Stimulated activated CD4-positive, alpha-beta T cell treated with anti-CD3 and anti-CD28 coated beads, Interleukin-2, amount 100 ng/mL, for 4 hours (primary cell): ENCODE measurements around the gene ABI3BP.
"Not testable (repeated sequence)": the region's sequence is repeated elsewhere in the genome, so short reads cannot be mapped to it uniquely, and the experiment has no call there.

ENCODE experiments used
- DNase-seq: peaks from one replicate; pipeline ENCODE4 v3.0.0-alpha.2; 2020; ENCODE audit warnings: low read depth

Gene ABI3BP

GRCh38 chr3:100946096-100946495 lies 47.1 kb downstream of the ABI3BP start:
- not testable (repeated sequence) for DNase-seq

GRCh38 chr3:100941451-100941850 lies 51.8 kb downstream of the ABI3BP start:
- DNase-seq: no peak

- DNase-seq: no peak
Observed at GRCh38 chr3:100941041-100941440, 52.2 kb downstream of the ABI3BP start.

- DNase-seq: no peak
Observed at GRCh38 chr3:100936931-100937330, 56.3 kb downstream of the ABI3BP start.

GRCh38 chr3:100932491-100932890 lies 60.7 kb downstream of the ABI3BP start:
- no peak for DNase-seq

- no peak for DNase-seq
Observed at GRCh38 chr3:100928638-100929428, 64.4 kb downstream of the ABI3BP start.

- DNase-seq: no peak
Observed at GRCh38 chr3:100927775-100928174, 65.4 kb downstream of the ABI3BP start.

GRCh38 chr3:100915706-100916495 lies 77.3 kb downstream of the ABI3BP start:
- DNase-seq: no peak

GRCh38 chr3:100913870-100914648 lies 79.2 kb downstream of the ABI3BP start:
- DNase-seq: no peak

- no peak for DNase-seq
Observed at GRCh38 chr3:100912976-100913545, 80.2 kb downstream of the ABI3BP start.

- DNase-seq: no peak
Observed at GRCh38 chr3:100912571-100912970, 80.7 kb downstream of the ABI3BP start.

- no peak for DNase-seq
Observed at GRCh38 chr3:100911956-100912355, 81.3 kb downstream of the ABI3BP start.

- no peak for DNase-seq
Observed at GRCh38 chr3:100910986-100911385, 82.2 kb downstream of the ABI3BP start.

GRCh38 chr3:100902572-100902971 lies 90.6 kb downstream of the ABI3BP start:
- no peak for DNase-seq

- no peak for DNase-seq
Observed at GRCh38 chr3:100900671-100901335, 92.4 kb downstream of the ABI3BP start.

- DNase-seq: no peak
Observed at GRCh38 chr3:100899440-100900091, 93.7 kb downstream of the ABI3BP start.

GRCh38 chr3:100898681-100899080 lies 94.5 kb downstream of the ABI3BP start:
- no peak for DNase-seq

- DNase-seq: no peak
Observed at GRCh38 chr3:100896994-100897393, 96.2 kb downstream of the ABI3BP start.

GRCh38 chr3:100893590-100893989 lies 99.6 kb downstream of the ABI3BP start:
- no peak for DNase-seq

- DNase-seq: no peak
Observed at GRCh38 chr3:100893108-100893507, 100.1 kb downstream of the ABI3BP start.

- DNase-seq: no peak
Observed at GRCh38 chr3:100891827-100892226, 101.4 kb downstream of the ABI3BP start.
